IMR-90 (cell line): Measurements from ENCODE around the gene IGF1R. TPM values are rescaled to one million over a fixed set of nuclear protein-coding genes. Genes with fewer than 3 reads are reported as not detected.

Experiments used
- ATAC-seq: fragments of 200-7000 bp; cut with Tn5 transposase; 2 replicates; pipeline ENCODE4 v1.9.1; 2020; ENCODE audit warnings: low read depth, mild to moderate bottlenecking, moderate library complexity
- BruUV-seq: library from RNA; stranded (reverse); fragments of 400-500 nt; replicated peaks from 2 replicates; lab custom pipeline; 2021; lab: Mats Ljungman, UMichigan
- CTCF ChIA-PET: fragments of 300-600 bp; formaldehyde crosslinking; extraction: SDS; loops from one replicate; lab custom pipeline; 2021; ENCODE audit warnings: antibody characterized with exemption; lab: Yijun Ruan, JAX
- POLR2A ChIA-PET: fragments of 300-600 bp; sonication (Branson Sonifier 250); formaldehyde crosslinking; loops from one replicate; lab custom pipeline; 2022; ENCODE audit warnings: antibody characterized with exemption; ENCODE audit not compliant: unreplicated experiment; lab: Charles Lee
- DNase-seq: peaks from one replicate; pipeline ENCODE4 v3.0.0; 2013
- H2AFZ ChIP-seq: replicated peaks from 2 replicates; pipeline ENCODE3; 2013; ENCODE audit warnings: low read length, mild to moderate bottlenecking; ENCODE audit not compliant: poor library complexity
- H2AK5ac ChIP-seq: 2 replicates; pipeline ENCODE4 v1.6.1; 2013; ENCODE audit warnings: low read depth, low read length, inconsistent platforms
- H2AK9ac ChIP-seq: replicated peaks from 2 replicates; pipeline ENCODE3; 2013; ENCODE audit warnings: mild to moderate bottlenecking, low read depth, low read length, moderate library complexity; ENCODE audit not compliant: poor library complexity
- H2BK120ac ChIP-seq: 2 replicates; pipeline ENCODE4 v1.6.1; 2013; ENCODE audit warnings: low read depth, low read length, inconsistent platforms
- H2BK15ac ChIP-seq: 3 replicates; pipeline ENCODE4 v1.6.1; 2013; ENCODE audit warnings: low read depth, low read length, inconsistent platforms
- H2BK20ac ChIP-seq: 2 replicates; pipeline ENCODE4 v1.6.1; 2013; ENCODE audit warnings: low read depth, mild to moderate bottlenecking, inconsistent platforms, low read length, moderate library complexity
- H2BK5ac ChIP-seq: 2 replicates; pipeline ENCODE4 v1.6.1; 2013; ENCODE audit warnings: mild to moderate bottlenecking, low read depth, low read length, inconsistent platforms; ENCODE audit not compliant: poor library complexity, severe bottlenecking
- H3K14ac ChIP-seq: replicated peaks from 2 replicates; pipeline ENCODE4 v1.6.1; 2013; ENCODE audit warnings: low read depth, low read length, inconsistent platforms
- H3K18ac ChIP-seq: 2 replicates; pipeline ENCODE4 v1.6.1; 2013; ENCODE audit warnings: low read depth, low read length, control low read depth
- H3K23ac ChIP-seq: 2 replicates; pipeline ENCODE4 v1.6.1; 2013; ENCODE audit warnings: low read depth, low read length, inconsistent platforms
- H3K27ac ChIP-seq: 2 replicates; pipeline ENCODE4 v1.5.1; 2013; ENCODE audit warnings: mild to moderate bottlenecking, control low read depth, low read length; ENCODE audit not compliant: insufficient read depth
- H3K27me3 ChIP-seq: 2 replicates; pipeline ENCODE4 v1.6.1; 2013; ENCODE audit warnings: low read length; ENCODE audit not compliant: control insufficient read depth, insufficient read depth
- H3K36me3 ChIP-seq: 2 replicates; pipeline ENCODE4 v1.6.1; 2013; ENCODE audit warnings: low read length, mixed read lengths; ENCODE audit not compliant: control insufficient read depth, insufficient read depth
- H3K4ac ChIP-seq: 2 replicates; pipeline ENCODE4 v1.6.1; 2013; ENCODE audit warnings: low read depth, low read length, inconsistent platforms
- H3K4me1 ChIP-seq: 2 replicates; pipeline ENCODE4 v1.6.1; 2013; ENCODE audit warnings: low read length, mixed read lengths; ENCODE audit not compliant: control insufficient read depth, insufficient read depth
- H3K4me2 ChIP-seq: 2 replicates; pipeline ENCODE4 v1.6.1; 2013; ENCODE audit warnings: low read depth, mild to moderate bottlenecking, control low read depth, low read length, moderate library complexity
- H3K4me3 ChIP-seq: 2 replicates; pipeline ENCODE4 v1.5.1; 2013; ENCODE audit warnings: low read depth, mild to moderate bottlenecking, control low read depth, low read length, moderate library complexity; ENCODE audit not compliant: insufficient read depth
- H3K56ac ChIP-seq: 2 replicates; pipeline ENCODE4 v1.6.1; 2013; ENCODE audit warnings: low read length, inconsistent platforms; ENCODE audit not compliant: insufficient read depth; ENCODE audit errors: extremely low read depth
- H3K79me1 ChIP-seq, 2 experiments: 2 replicates each; pipeline ENCODE4 v1.6.1; 2013; ENCODE audit warnings: low read length in 2 of 2, inconsistent platforms in 1 of 2, low read depth in 1 of 2
- H3K9ac ChIP-seq: 2 replicates; pipeline ENCODE4 v1.6.1; 2013; ENCODE audit warnings: low read depth, low read length, control low read depth
- H3K9me1 ChIP-seq: 2 replicates; pipeline ENCODE4 v1.6.1; 2013; ENCODE audit warnings: low read length, inconsistent platforms; ENCODE audit not compliant: insufficient read depth
- H3K9me3 ChIP-seq: 2 replicates; pipeline ENCODE4 v1.6.1; 2013; ENCODE audit warnings: low read length; ENCODE audit not compliant: control insufficient read depth, insufficient read depth
- H4K20me1 ChIP-seq: 2 replicates; pipeline ENCODE4 v1.6.1; 2013; ENCODE audit warnings: low read length, inconsistent platforms; ENCODE audit not compliant: insufficient read depth
- H4K5ac ChIP-seq: 2 replicates; pipeline ENCODE4 v1.6.1; 2013; ENCODE audit warnings: mild to moderate bottlenecking, low read depth, low read length, control low read depth
- H4K8ac ChIP-seq, 2 experiments: 2 replicates each; pipeline ENCODE4 v1.6.1; 2013; ENCODE audit warnings: low read depth in 2 of 2, low read length in 2 of 2, control low read depth in 1 of 2, inconsistent platforms in 1 of 2
- H4K91ac ChIP-seq: 2 replicates; pipeline ENCODE4 v1.6.1; 2013; ENCODE audit warnings: low read depth, low read length, inconsistent platforms; ENCODE audit not compliant: insufficient read depth
- BHLHE40 ChIP-seq: fragments of 150-350 bp; IDR thresholded peaks from 2 replicates; pipeline ENCODE4 v1.6.1; 2016; ENCODE audit warnings: mild to moderate bottlenecking, low read depth, low read length
- CEBPB ChIP-seq: IDR thresholded peaks from 2 replicates; pipeline ENCODE4 v1.6.1; 2012; ENCODE audit warnings: low read depth, low read length, improper control_type of control experiment
- MXI1 ChIP-seq: IDR thresholded peaks from 2 replicates; pipeline ENCODE4 v1.6.1; 2012; ENCODE audit warnings: low read depth, mild to moderate bottlenecking, low read length, moderate library complexity, borderline replicate concordance
- USF2 ChIP-seq: fragments of 150-350 bp; IDR thresholded peaks from 2 replicates; pipeline ENCODE4 v1.6.1; 2017; ENCODE audit warnings: mild to moderate bottlenecking, antibody characterized with exemption, low read length, low read depth
- WGBS, 2 experiments: methylation state at CpG; one replicate each; pipeline versions ENCODE4 v1.1.5 to v1.1.7; 2013; ENCODE audit warnings: missing lambda C conversion rate in 2 of 2; ENCODE audit not compliant: insufficient read length in 1 of 2; ENCODE audit errors: extremely low coverage in 2 of 2; 5-methylcytosine and 5-hydroxymethylcytosine counted together
- dilution Hi-C: fragments of 300-500 bp; cut with HindIII; formaldehyde crosslinking; loops from one replicate; pipeline ENCODE4 v1.14.3; 2018; ENCODE audit warnings: low sequenced_read_pairs; ENCODE audit not compliant: unreplicated experiment
- in situ Hi-C: fragments of 300-500 bp; cut with MboI; formaldehyde crosslinking; loops from 3 replicates; pipeline ENCODE4 v1.14.3; 2019; ENCODE audit warnings: low sequenced_read_pairs, inconsistent platforms, mixed read lengths
- intact Hi-C: fragments of 100-400 bp; cut with micrococcal nuclease; formaldehyde crosslinking; loops from 2 replicates; pipeline ENCODE4 v1.10.0; 2022
- polyA plus RNA-seq, 3 experiments: library from polyadenylated mRNA; depleted of rRNA; stranded (reverse); fragments of >200 nt; gene quantifications; 2 replicates each; pipeline ENCODE4 v1.2.3, GENCODE V29; 2012; ENCODE audit warnings: low replicate concordance in 1 of 3
- total RNA-seq: library from RNA; depleted of rRNA; stranded (reverse); fragments of >200 nt; gene quantifications from 2 replicates; pipeline ENCODE4 v1.2.3, GENCODE V29; 2012

IGF1R gene
- total and polyA plus RNA-seq, 2 of the 4 experiments (the other 2 are of a cell fraction) = 24.0 to 24.9 TPM

- DNase-seq = no peak
- no peak overlapping the region for H2AK9ac ChIP-seq
- ChIA-PET CTCF (interaction anchor here (1.2 kb wide), 1 partner anchor 9 kb away, joined by 3 read pairs; no protein-coding TSS in a partner anchor), POLR2A (no interaction called here)
- peaks cover 98% of the 10 kb centered on the region for H4K20me1 ChIP-seq
- H4K91ac ChIP-seq = no peak overlapping the region
- no peak overlapping the region for H3K4ac ChIP-seq
- H2AK5ac ChIP-seq = no peak overlapping the region
- no peak overlapping the region for H3K14ac ChIP-seq
- H4K5ac ChIP-seq = no peak overlapping the region
- no peak overlapping the region for H2BK120ac ChIP-seq
- peaks cover 15% of the 10 kb centered on the region for H3K36me3 ChIP-seq
- H2AFZ ChIP-seq = no peak overlapping the region
- H3K9ac ChIP-seq = no peak overlapping the region
- no peak overlapping the region for H3K27ac ChIP-seq
- no peak overlapping the region for H4K8ac ChIP-seq
- H3K4me3 ChIP-seq = no peak overlapping the region
- in situ Hi-C loops = no loop called here
- H3K9me1 ChIP-seq = peaks cover 42% of the 10 kb centered on the region
- 38% methylated on average over 1 of the region's 3 CpGs; no CpG with 5 or more reads in 1 of the 2 experiments for WGBS, 2 experiments
- H2BK5ac ChIP-seq = no peak overlapping the region
- no peak overlapping the region for H2BK15ac ChIP-seq
- BruUV-seq = no TSS peak
- dilution Hi-C loops = no loop called here
- no peak overlapping the region for H3K23ac ChIP-seq
- H3K27me3 ChIP-seq = no peaks in the 10 kb centered on the region
- intact Hi-C loops = no loop called here
- no peak for ATAC-seq
- TF ChIP-seq BHLHE40 = no peak
- TF ChIP-seq USF2 = no peak
- no peak for TF ChIP-seq CEBPB
- no peak for TF ChIP-seq MXI1
- H3K4me2 ChIP-seq = no peak overlapping the region
- peaks cover 10% of the 10 kb centered on the region for H3K9me3 ChIP-seq
- H3K4me1 ChIP-seq = peaks cover 18% of the 10 kb centered on the region
- H2BK20ac ChIP-seq = no peak overlapping the region
- H3K79me1 ChIP-seq = peaks cover 26 to 91% of the 10 kb centered on the region in 2 experiments
- H3K56ac ChIP-seq = no peak overlapping the region
- no peak overlapping the region for H3K18ac ChIP-seq
Observed at GRCh38 chr15:98713585-98714001, 65.3 kb downstream of the IGF1R start.
